Lower leg skin (tissue), 4 donors: Measurements from ENCODE around the gene PARN. TPM values are rescaled to one million over a fixed set of nuclear protein-coding genes. Genes with fewer than 3 reads are reported as not detected.

Experiments
- DNase-seq, 2 donors: peaks; one replicate each; pipeline ENCODE4 v3.0.0-alpha.2; 2019; ENCODE audit warnings: low spot score in 2 of 2
- H3K4me3 ChIP-seq: fragments of 200-600 bp; sonication (generic); 2 replicates; pipeline ENCODE4 v1.5.1; 2017; ENCODE audit warnings: mild to moderate bottlenecking, low read depth; ENCODE audit not compliant: poor library complexity, severe bottlenecking
- CTCF ChIP-seq, 3 donors: fragments of 450-650 bp; IDR thresholded peaks; one replicate each; pipeline ENCODE4 v1.5.1; 2016; ENCODE audit warnings: antibody characterized with exemption in 3 of 3, mild to moderate bottlenecking in 3 of 3, moderate library complexity in 2 of 3
- POLR2A ChIP-seq, 2 donors: fragments of 450-650 bp; IDR thresholded peaks; one replicate each; pipeline ENCODE4 v1.6.1; 2016 to 2017; ENCODE audit warnings: antibody characterized with exemption in 2 of 2, mild to moderate bottlenecking in 1 of 2, moderate library complexity in 1 of 2
- WGBS, 2 donors: methylation state at CpG; one replicate each; pipeline ENCODE4 v1.1.5; 2018; 5-methylcytosine and 5-hydroxymethylcytosine counted together
- intact Hi-C: fragments of 100-400 bp; cut with DNase I; formaldehyde crosslinking; loops from one replicate; pipeline ENCODE4 v1.15.0; 2023; ENCODE audit warnings: low total_unique reads
- total RNA-seq, 4 donors: library from RNA; depleted of rRNA; stranded (reverse); fragments of >200 nt; gene quantifications; one replicate each; pipeline ENCODE4 v1.1.0, GENCODE V29; 2016

PARN gene
- total RNA-seq, 4 donors from 2014 or later = 23.4 to 28.7 (median 25.4) TPM

GRCh38 chr16:14509675-14510132 lies 120.4 kb downstream of the PARN start:
- intact Hi-C loops = no loop called here
- WGBS, 2 donors = 80 to 84% methylated on average over 4 of the region's 4 CpGs
- H3K4me3 ChIP-seq = no peak overlapping the region
- TF ChIP-seq POLR2A (IDR thresholded peaks at IDR 0.05) (no peak), CTCF (IDR thresholded peaks at IDR 0.05) (no peak)
- DNase-seq = no peak

GRCh38 chr16:14509055-14509454 lies 121.0 kb downstream of the PARN start:
- 69 to 70% methylated on average over 4 of the region's 4 CpGs for WGBS, 2 donors
- no peak for DNase-seq
- intact Hi-C loops = no loop called here
- TF ChIP-seq POLR2A (IDR thresholded peaks at IDR 0.05) (no peak), CTCF (IDR thresholded peaks at IDR 0.05) (no peak)
- no peak overlapping the region for H3K4me3 ChIP-seq

GRCh38 chr16:14505846-14506245 lies 124.2 kb downstream of the PARN start:
- H3K4me3 ChIP-seq = no peak overlapping the region
- WGBS, 2 donors = 50 to 53% methylated on average over 2 of the region's 2 CpGs
- TF ChIP-seq CTCF (IDR thresholded peaks at IDR 0.05) (no peak), POLR2A (IDR thresholded peaks at IDR 0.05) (no peak)
- intact Hi-C loops = no loop called here
- no peak for DNase-seq

GRCh38 chr16:14502932-14503741 lies 126.9 kb downstream of the PARN start:
- 81 to 85% methylated on average over 9 of the region's 9 CpGs for WGBS, 2 donors
- intact Hi-C loops = no loop called here
- no peak overlapping the region for H3K4me3 ChIP-seq
- TF ChIP-seq POLR2A (IDR thresholded peaks at IDR 0.05) (no peak), CTCF (IDR thresholded peaks at IDR 0.05) (no peak)
- no peak for DNase-seq

- WGBS, 2 donors = 49 to 58% methylated on average over 4 of the region's 4 CpGs
- H3K4me3 ChIP-seq = no peak overlapping the region
- TF ChIP-seq POLR2A (IDR thresholded peaks at IDR 0.05) (no peak), CTCF (IDR thresholded peaks at IDR 0.05) (no peak)
- DNase-seq = no peak
- intact Hi-C loops = no loop called here
Measured at GRCh38 chr16:14502256-14502875, 127.7 kb downstream of the PARN start.
